Measurements from ENCODE around the gene C17orf67. TPM values are rescaled to one million over a fixed set of nuclear protein-coding genes. Genes with fewer than 3 reads are reported as not detected.

The C17orf67 gene
- total RNA-seq, 1 donor from 2014 or later: 2.0 TPM

Other genes with a start within 250 kb of the C17orf67 start
- 0.74 TPM for gene NOG, start 240.2 kb downstream of the C17orf67 start, total RNA-seq
- gene DGKE, start 231 bp upstream of the C17orf67 start, total RNA-seq: 7.3 TPM
- 114 TPM for gene TRIM25, start 80.1 kb upstream of the C17orf67 start, total RNA-seq
- 9.9 TPM for gene COIL, start 127.1 kb upstream of the C17orf67 start, total RNA-seq
- gene SCPEP1, start 144.2 kb upstream of the C17orf67 start, total RNA-seq: 99.4 TPM

Data from mesenteric fat pad (tissue), 1 donor.